Muscle of leg (tissue), 11 donors: ENCODE data around the gene STIM2. TPM values are rescaled to one million over a fixed set of nuclear protein-coding genes. Genes with fewer than 3 reads are reported as not detected.

Experiments used
- DNase-seq: peaks from one replicate; pipeline ENCODE4 v3.0.0; 2013
- H3K27ac ChIP-seq: one replicate; pipeline ENCODE4 v1.5.1; 2013; ENCODE audit warnings: mild to moderate bottlenecking, low read length, control low read depth
- H3K27me3 ChIP-seq: one replicate; pipeline ENCODE4 v1.6.1; 2013; ENCODE audit warnings: low read length; ENCODE audit not compliant: control insufficient read depth, insufficient read depth
- H3K36me3 ChIP-seq: one replicate; pipeline ENCODE4 v1.6.1; 2013; ENCODE audit warnings: low read length; ENCODE audit not compliant: control insufficient read depth, insufficient read depth
- H3K4me1 ChIP-seq: one replicate; pipeline ENCODE4 v1.6.1; 2013; ENCODE audit warnings: low read length; ENCODE audit not compliant: control insufficient read depth, insufficient read depth
- H3K4me3 ChIP-seq: one replicate; pipeline ENCODE4 v1.5.1; 2013; ENCODE audit warnings: low read length, control low read depth
- H3K9me3 ChIP-seq: replicated peaks from 2 replicates; pipeline ENCODE4 v1.6.1; 2013; ENCODE audit warnings: low read depth, low read length; ENCODE audit not compliant: control insufficient read depth
- WGBS: methylation state at CpG from one replicate; pipeline ENCODE4 v1.1.5; 2013; ENCODE audit warnings: missing lambda C conversion rate; ENCODE audit not compliant: insufficient coverage; 5-methylcytosine and 5-hydroxymethylcytosine counted together
- polyA plus RNA-seq, 8 donors: library from polyadenylated mRNA; unstranded; fragments of 120-200 nt; gene quantifications; one replicate each; pipeline versions ENCODE4 v1.2.1 to v1.2.3, GENCODE V29; 2013; ENCODE audit warnings: inconsistent platforms in 1 of 8, low replicate concordance in 1 of 8; ENCODE audit not compliant: insufficient read length in 8 of 8, insufficient read depth in 1 of 8
- total RNA-seq: library from RNA; stranded (reverse); fragments of 120-200 nt; gene quantifications from one replicate; pipeline ENCODE4 v1.2.4, GENCODE V29; 2013

The STIM2 gene
- total and polyA plus RNA-seq, 9 donors = 39.7 to 56.9 (median 46.6) TPM

- DNase-seq = no peak
- 14% methylated on average over 4 of the region's 7 CpGs for WGBS
- H3K27me3 ChIP-seq = no peaks in the 10 kb centered on the region
- peaks cover 20% of the 10 kb centered on the region for H3K4me1 ChIP-seq
- H3K36me3 ChIP-seq = no peaks in the 10 kb centered on the region
- no peaks in the 10 kb centered on the region for H3K9me3 ChIP-seq
- peak overlapping the region; percentile 60 for H3K4me3 ChIP-seq
- peak overlapping the region; percentile 96 for H3K27ac ChIP-seq
Measured at GRCh38 chr4:26856906-26857277, 3.7 kb upstream of the STIM2 start.

GRCh38 chr4:26857278-26858034 lies 3.2 kb upstream of the STIM2 start:
- no peaks in the 10 kb centered on the region for H3K9me3 ChIP-seq
- H3K27ac ChIP-seq = peak overlapping the region; percentile 96
- H3K27me3 ChIP-seq = no peaks in the 10 kb centered on the region
- DNase-seq = peak; percentile 95
- under 1% methylated on average over 53 of the region's 65 CpGs for WGBS
- peaks cover 20% of the 10 kb centered on the region for H3K4me1 ChIP-seq
- H3K4me3 ChIP-seq = peak overlapping the region; percentile 78
- no peaks in the 10 kb centered on the region for H3K36me3 ChIP-seq

- H3K27ac ChIP-seq = peak overlapping the region; percentile 96
- no peaks in the 10 kb centered on the region for H3K27me3 ChIP-seq
- no peaks in the 10 kb centered on the region for H3K9me3 ChIP-seq
- DNase-seq = peak; percentile 22
- H3K36me3 ChIP-seq = no peaks in the 10 kb centered on the region
- H3K4me1 ChIP-seq = peaks cover 20% of the 10 kb centered on the region
- 5% methylated on average over 14 of the region's 17 CpGs for whole genome bisulfite sequencing
- peak overlapping the region; percentile 78 for H3K4me3 ChIP-seq
Measured at GRCh38 chr4:26858035-26858918, 2.4 kb upstream of the STIM2 start.

- no peaks in the 10 kb centered on the region for H3K36me3 ChIP-seq
- peaks cover 20% of the 10 kb centered on the region for H3K4me1 ChIP-seq
- H3K9me3 ChIP-seq = no peaks in the 10 kb centered on the region
- H3K4me3 ChIP-seq = peak overlapping the region; percentile 4
- no peaks in the 10 kb centered on the region for H3K27me3 ChIP-seq
- peak overlapping the region; percentile 96 for H3K27ac ChIP-seq
- no CpG with 5 or more reads among the region's 3 CpGs for WGBS
- DNase-seq = peak; percentile 25
Measured at GRCh38 chr4:26858947-26859401, 1.7 kb upstream of the STIM2 start.

GRCh38 chr4:26859762-26860156 lies 882 bp upstream of the STIM2 start:
- H3K9me3 ChIP-seq = no peaks in the 10 kb centered on the region
- DNase-seq = peak; percentile 34
- 46% methylated on average over 2 of the region's 5 CpGs for WGBS

GRCh38 chr4:26860922-26861433 lies 337 bp downstream of the STIM2 start:
- H3K36me3 ChIP-seq = no peaks in the 10 kb centered on the region
- DNase-seq = peak; percentile 73
- no peaks in the 10 kb centered on the region for H3K9me3 ChIP-seq
- H3K27ac ChIP-seq = peak overlapping the region; percentile 94
- H3K27me3 ChIP-seq = no peaks in the 10 kb centered on the region
- H3K4me1 ChIP-seq = peaks cover 20% of the 10 kb centered on the region
- under 1% methylated on average over 70 of the region's 70 CpGs for WGBS
- peak overlapping the region; percentile 75 for H3K4me3 ChIP-seq

More at GRCh38 chr4:26859762-26860156, 882 bp upstream of the STIM2 start:
- Histone ChIP-seq H3K36me3 (no peaks in the 10 kb centered on the region), H3K27me3 (no peaks in the 10 kb centered on the region), H3K27ac (peak overlapping the region; percentile 96), H3K4me1 (peaks cover 20% of the 10 kb centered on the region), H3K4me3 (peak overlapping the region; percentile 64)

GRCh38 chr4:26861434-26862186 lies 969 bp downstream of the STIM2 start:
- Histone ChIP-seq H3K27me3 (no peaks in the 10 kb centered on the region), H3K4me1 (peaks cover 20% of the 10 kb centered on the region), H3K9me3 (no peaks in the 10 kb centered on the region), H3K36me3 (no peaks in the 10 kb centered on the region), H3K4me3 (peak overlapping the region; percentile 75), H3K27ac (peak overlapping the region; percentile 94)
- under 1% methylated on average over 26 of the region's 36 CpGs for WGBS
- peak; percentile 88 for DNase-seq

GRCh38 chr4:26862381-26862915 lies 1.8 kb downstream of the STIM2 start:
- no peak for DNase-seq
- WGBS = no CpG with 5 or more reads among the region's 3 CpGs
- H3K27me3 ChIP-seq = no peaks in the 10 kb centered on the region
- H3K4me3 ChIP-seq = peak overlapping the region; percentile 75
- H3K36me3 ChIP-seq = no peaks in the 10 kb centered on the region
- peaks cover 20% of the 10 kb centered on the region for H3K4me1 ChIP-seq
- no peaks in the 10 kb centered on the region for H3K9me3 ChIP-seq
- peak overlapping the region; percentile 62 for H3K27ac ChIP-seq

- Histone ChIP-seq H3K4me3 (no peak overlapping the region), H3K4me1 (peaks cover 17% of the 10 kb centered on the region), H3K27me3 (no peaks in the 10 kb centered on the region), H3K36me3 (no peaks in the 10 kb centered on the region), H3K9me3 (no peaks in the 10 kb centered on the region), H3K27ac (no peak overlapping the region)
- no peak for DNase-seq
- whole genome bisulfite sequencing = no CpG with 5 or more reads among the region's 5 CpGs
Measured at GRCh38 chr4:26863512-26863911, 2.9 kb downstream of the STIM2 start.
